Gastrocnemius medialis (tissue), 4 donors: ENCODE data around the gene INPP5B.

Experiments used
- POLR2A ChIP-seq, 2 donors: fragments of 450-650 bp; IDR thresholded peaks; one replicate each; pipeline ENCODE4 v1.6.1; 2017; ENCODE audit warnings: antibody characterized with exemption in 2 of 2, mild to moderate bottlenecking in 2 of 2, moderate library complexity in 2 of 2
- TF ChIP-seq, protein P1 (sequence below), 5 experiments: fragments of 450-650 bp in 3 of 5; fragments of 200-600 bp in 2 of 5; sonication (generic) in 2 of 5; IDR thresholded peaks in 4 of 5; conservative IDR thresholded peaks in 1 of 5; 1 replicate in 4 of 5; 2 replicates in 1 of 5; pipeline ENCODE4 v1.5.1; 2016 to 2019; ENCODE audit warnings: antibody characterized with exemption in 5 of 5, mild to moderate bottlenecking in 3 of 5, moderate library complexity in 3 of 5

DNA sequence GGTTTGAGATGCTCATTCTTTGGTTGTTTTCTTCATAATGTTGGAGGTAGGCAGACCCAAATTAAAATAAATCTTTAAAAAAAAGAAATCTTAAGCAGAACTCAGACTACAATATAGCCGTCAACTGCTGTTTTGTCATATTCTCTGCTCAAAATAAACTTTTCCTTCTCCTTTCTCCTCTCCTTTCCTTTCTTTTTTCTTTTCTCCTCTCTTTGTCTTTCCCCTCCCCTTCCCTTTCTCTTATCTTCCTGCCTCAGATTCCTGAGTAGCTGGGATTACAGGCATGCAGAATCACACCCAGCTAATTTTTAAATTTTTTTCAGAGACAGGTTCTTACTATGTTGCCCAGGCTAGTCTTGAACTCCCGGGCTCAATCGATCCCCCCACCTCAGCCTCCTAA is 62.7 kb downstream of the INPP5B start:
- TF ChIP-seq, protein P1, sequence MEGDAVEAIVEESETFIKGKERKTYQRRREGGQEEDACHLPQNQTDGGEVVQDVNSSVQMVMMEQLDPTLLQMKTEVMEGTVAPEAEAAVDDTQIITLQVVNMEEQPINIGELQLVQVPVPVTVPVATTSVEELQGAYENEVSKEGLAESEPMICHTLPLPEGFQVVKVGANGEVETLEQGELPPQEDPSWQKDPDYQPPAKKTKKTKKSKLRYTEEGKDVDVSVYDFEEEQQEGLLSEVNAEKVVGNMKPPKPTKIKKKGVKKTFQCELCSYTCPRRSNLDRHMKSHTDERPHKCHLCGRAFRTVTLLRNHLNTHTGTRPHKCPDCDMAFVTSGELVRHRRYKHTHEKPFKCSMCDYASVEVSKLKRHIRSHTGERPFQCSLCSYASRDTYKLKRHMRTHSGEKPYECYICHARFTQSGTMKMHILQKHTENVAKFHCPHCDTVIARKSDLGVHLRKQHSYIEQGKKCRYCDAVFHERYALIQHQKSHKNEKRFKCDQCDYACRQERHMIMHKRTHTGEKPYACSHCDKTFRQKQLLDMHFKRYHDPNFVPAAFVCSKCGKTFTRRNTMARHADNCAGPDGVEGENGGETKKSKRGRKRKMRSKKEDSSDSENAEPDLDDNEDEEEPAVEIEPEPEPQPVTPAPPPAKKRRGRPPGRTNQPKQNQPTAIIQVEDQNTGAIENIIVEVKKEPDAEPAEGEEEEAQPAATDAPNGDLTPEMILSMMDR (IDR thresholded peaks at IDR 0.05 in 4 of 5, conservative IDR thresholded peaks at IDR 0.05 in 1 of 5), result no peak
- no peak for TF ChIP-seq POLR2A (IDR thresholded peaks at IDR 0.05)
